ENCODE results near the gene HADH. TPM values are rescaled to one million over a fixed set of nuclear protein-coding genes. Genes with fewer than 3 reads are reported as not detected.

The HADH gene
- total RNA-seq, 2 donors from 2014 or later = 21.3 to 33.9 TPM

DNA sequence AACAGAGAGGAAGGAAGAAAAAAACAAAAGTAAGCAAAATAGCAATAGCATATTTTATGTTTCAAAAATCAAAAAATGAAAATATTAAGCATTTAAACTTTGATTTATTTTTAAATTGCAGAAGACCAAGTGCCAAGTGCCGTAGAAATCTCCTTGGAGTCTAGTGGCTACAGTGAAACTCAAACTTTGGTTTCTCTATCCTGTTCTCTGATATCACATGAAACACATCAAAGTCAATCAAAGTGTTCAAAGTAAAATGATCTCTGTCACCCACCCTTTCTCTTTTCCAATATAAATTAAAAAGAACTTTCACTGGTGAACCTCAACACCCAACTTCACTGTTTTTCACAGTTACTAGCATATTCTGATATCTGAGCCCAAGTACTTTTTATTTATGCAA is 81.1 kb downstream of the HADH start:
- Mint-ChIP-seq H3K9me3 (no peaks in the 10 kb centered on the region), H3K36me3 (no peaks in the 10 kb centered on the region), H3K27ac (no peak overlapping the region), H3K27me3 (peaks cover 0 to 9% of the 10 kb centered on the region in 2 donors), H3K4me3 (no peak overlapping the region), H3K4me1 (ENCODE audit: low read depth in 2 of 2) (no peaks in the 10 kb centered on the region)
- no peak for DNase-seq (ENCODE audit: low spot score)
- no peak for ATAC-seq

DNA sequence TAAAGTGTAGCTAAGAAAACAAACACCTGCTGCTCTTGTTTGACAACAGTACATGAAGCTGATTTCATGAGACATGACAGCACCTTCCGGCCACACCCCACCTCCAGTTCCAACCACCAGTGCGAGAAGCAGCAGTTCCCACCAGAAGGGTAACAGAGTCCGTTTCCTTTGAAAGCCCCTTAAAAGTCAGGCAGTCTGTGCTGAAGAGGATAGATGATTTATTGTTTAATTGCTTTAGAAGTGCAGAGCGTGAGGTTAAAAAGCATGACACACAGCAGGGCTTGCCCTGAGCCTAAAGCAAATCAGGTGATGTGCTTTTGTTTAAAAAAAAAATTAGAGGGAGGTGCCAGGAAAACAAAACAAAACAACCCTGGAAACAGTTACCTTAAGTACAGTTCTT is 82.6 kb downstream of the HADH start:
- H3K27me3 Mint-ChIP-seq = peaks cover 0 to 9% of the 10 kb centered on the region in 2 donors
- no peak overlapping the region for H3K4me3 Mint-ChIP-seq
- ATAC-seq = peak; percentile 32 to 60
- no peak for DNase-seq (ENCODE audit: low spot score)
- H3K9me3 Mint-ChIP-seq = no peaks in the 10 kb centered on the region
- no peaks in the 10 kb centered on the region for H3K4me1 Mint-ChIP-seq (ENCODE audit: low read depth in 2 of 2)
- H3K36me3 Mint-ChIP-seq = no peaks in the 10 kb centered on the region
- H3K27ac Mint-ChIP-seq = peak overlapping the region in 1 of 2 donors; percentile 39

DNA sequence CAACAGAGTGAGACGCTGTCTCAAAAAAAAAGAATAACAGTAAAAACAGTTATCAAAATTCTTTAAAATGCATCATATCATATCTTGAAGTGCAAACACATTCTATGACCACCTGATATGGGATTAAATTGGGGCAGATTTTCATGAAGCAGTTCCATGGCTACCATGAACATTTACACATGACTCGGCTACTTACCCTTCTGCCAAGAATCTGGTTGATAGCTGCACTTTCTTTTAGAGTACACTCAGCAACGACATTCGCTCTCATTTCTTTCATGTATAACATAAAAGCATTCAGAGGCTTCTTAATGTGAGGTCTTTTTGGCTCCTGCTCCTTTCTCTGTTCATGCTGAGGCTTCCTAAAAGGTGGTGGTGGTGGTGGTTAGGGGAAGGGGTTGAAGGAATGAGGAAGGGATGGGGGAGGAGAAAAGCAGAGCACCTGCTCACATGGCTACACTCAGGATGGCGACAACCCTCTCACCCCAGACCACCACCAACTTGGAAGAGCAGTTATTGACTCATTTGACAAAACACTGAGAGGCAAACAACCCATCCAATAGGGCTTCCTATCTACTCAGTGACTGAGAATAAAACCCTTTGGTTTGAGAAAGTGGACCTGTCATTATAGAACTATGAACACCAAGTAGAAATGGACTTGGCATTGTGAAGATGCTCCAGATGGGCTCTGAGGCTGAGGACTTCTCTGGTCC is 88.5 kb downstream of the HADH start:
- Mint-ChIP-seq H3K27ac (no peak overlapping the region), H3K9me3 (no peaks in the 10 kb centered on the region), H3K4me3 (no peak overlapping the region), H3K36me3 (no peaks in the 10 kb centered on the region), H3K4me1 (ENCODE audit: low read depth in 2 of 2) (no peaks in the 10 kb centered on the region), H3K27me3 (peaks cover 0 to 5% of the 10 kb centered on the region in 2 donors)
- DNase-seq (ENCODE audit: low spot score) (no peak), ATAC-seq (no peak)

DNA sequence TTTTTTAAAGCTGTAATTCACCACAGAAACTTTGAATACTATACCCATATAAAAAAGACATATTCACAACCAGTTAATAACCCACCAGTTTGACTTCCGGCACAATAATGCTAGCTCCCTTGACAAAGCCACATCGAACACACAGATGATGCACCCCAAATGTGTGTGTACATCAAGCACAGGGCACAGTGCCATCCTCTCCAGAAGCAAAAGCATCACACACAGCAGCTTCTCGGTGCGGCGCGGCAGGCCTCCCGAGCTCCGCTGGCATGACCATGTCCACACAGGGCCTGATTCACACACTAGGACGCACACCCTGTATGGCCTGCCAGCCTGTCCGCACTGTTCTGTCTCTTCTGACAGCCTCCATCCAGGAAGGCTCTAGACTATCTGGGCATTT is 91.1 kb downstream of the HADH start:
- Mint-ChIP-seq H3K27me3 (peaks cover 0 to 10% of the 10 kb centered on the region in 2 donors), H3K4me1 (ENCODE audit: low read depth in 2 of 2) (no peaks in the 10 kb centered on the region), H3K9me3 (no peaks in the 10 kb centered on the region), H3K36me3 (no peaks in the 10 kb centered on the region), H3K27ac (no peak overlapping the region), H3K4me3 (no peak overlapping the region)
- DNase-seq (ENCODE audit: low spot score) = no peak
- peak in 1 of 2 donors; percentile 28 for ATAC-seq

DNA sequence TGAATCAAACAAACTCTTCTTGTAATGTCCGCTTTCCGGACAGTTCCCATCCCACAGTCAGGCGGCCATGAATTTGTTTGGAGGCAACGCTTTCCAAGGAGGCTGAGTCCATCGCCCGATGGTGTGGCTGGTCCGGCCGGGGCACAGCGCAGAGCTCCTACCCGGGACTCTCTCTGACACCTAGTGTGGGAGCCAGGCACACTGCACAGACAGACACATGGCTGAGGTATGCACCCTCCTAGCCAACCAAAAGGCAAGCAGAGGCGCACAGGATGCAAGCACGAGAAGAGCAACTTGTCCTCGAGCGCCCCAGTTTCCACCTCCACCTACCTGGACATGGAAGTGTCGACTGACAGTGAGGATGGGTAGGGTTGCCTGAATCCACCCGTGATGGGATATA is 91.6 kb downstream of the HADH start:
- Mint-ChIP-seq H3K36me3 (no peaks in the 10 kb centered on the region), H3K27ac (no peak overlapping the region), H3K4me3 (no peak overlapping the region), H3K4me1 (ENCODE audit: low read depth in 2 of 2) (no peaks in the 10 kb centered on the region), H3K27me3 (peaks cover 0 to 10% of the 10 kb centered on the region in 2 donors), H3K9me3 (no peaks in the 10 kb centered on the region)
- no peak for DNase-seq (ENCODE audit: low spot score)
- no peak for ATAC-seq

Other genes starting within 250 kb of the HADH start
- under 1 TPM; 0.50 to 0.62 TPM for gene SGMS2, start 165.0 kb upstream of the HADH start, total RNA-seq
- 1 to 10 TPM; 1.6 to 4.3 TPM for gene CYP2U1, start 58.3 kb upstream of the HADH start, total RNA-seq
- 10 to 100 TPM in 1 of 2 donors, 1 to 10 TPM in 1; 8.4 to 22.7 TPM for gene LEF1, start 179.0 kb downstream of the HADH start, total RNA-seq